ENCODE measurements around the gene CCDC195. TPM values are rescaled to one million over a fixed set of nuclear protein-coding genes. Genes with fewer than 3 reads are reported as not detected.

The CCDC195 gene
- total RNA-seq, 2 experiments from 2014 or later = not detected

GRCh38 chr2:224724331-224724730 is 8.2 kb upstream of the CCDC195 start:
- Mint-ChIP-seq H3K27ac (no peak overlapping the region), H3K27me3 (ENCODE audit: low read depth) (peaks cover 10% of the 10 kb centered on the region), H3K4me3 (no peak overlapping the region), H3K36me3 (ENCODE audit: low read depth) (no peaks in the 10 kb centered on the region), H3K9me3 (ENCODE audit: insufficient read depth) (peaks cover 10% of the 10 kb centered on the region), H3K4me1 (ENCODE audit: low read depth) (no peaks in the 10 kb centered on the region)
- POLR2A ChIA-PET = interaction anchor here (0.7 kb wide), 1 partner anchor 114 kb away, joined by 3 read pairs; no protein-coding TSS in a partner anchor
- CTCF ChIA-PET = no interaction called here
- no peak for ATAC-seq
- DNase-seq = no peak

- ATAC-seq (no peak), DNase-seq (no peak)
- ChIA-PET POLR2A (interaction anchor here (0.7 kb wide), 1 partner anchor 113 kb away, joined by 3 read pairs; no protein-coding TSS in a partner anchor), CTCF (no interaction called here)
- Mint-ChIP-seq H3K36me3 (ENCODE audit: low read depth) (no peaks in the 10 kb centered on the region), H3K27ac (no peak overlapping the region), H3K4me1 (ENCODE audit: low read depth) (no peaks in the 10 kb centered on the region), H3K27me3 (ENCODE audit: low read depth) (peaks cover 10% of the 10 kb centered on the region), H3K4me3 (no peak overlapping the region), H3K9me3 (ENCODE audit: insufficient read depth) (peaks cover 10% of the 10 kb centered on the region)
Observed at GRCh38 chr2:224723586-224724217, 7.5 kb upstream of the CCDC195 start.

- H3K27me3 Mint-ChIP-seq (ENCODE audit: low read depth) = peaks cover 10% of the 10 kb centered on the region
Observed at GRCh38 chr2:224722770-224723169, 6.6 kb upstream of the CCDC195 start.

GRCh38 chr2:224722250-224722649 is 6.1 kb upstream of the CCDC195 start:
- peaks cover 10% of the 10 kb centered on the region for H3K27me3 Mint-ChIP-seq (ENCODE audit: low read depth)
- no peak for ATAC-seq
- ChIA-PET CTCF (no interaction called here), POLR2A (no interaction called here)
- no peaks in the 10 kb centered on the region for H3K4me1 Mint-ChIP-seq (ENCODE audit: low read depth)
- no peak for DNase-seq
- H3K4me3 Mint-ChIP-seq = no peak overlapping the region
- no peak overlapping the region for H3K27ac Mint-ChIP-seq
- peaks cover 6% of the 10 kb centered on the region for H3K9me3 Mint-ChIP-seq (ENCODE audit: insufficient read depth)
- no peaks in the 10 kb centered on the region for H3K36me3 Mint-ChIP-seq (ENCODE audit: low read depth)

More at GRCh38 chr2:224722770-224723169, 6.6 kb upstream of the CCDC195 start:
- H3K27ac Mint-ChIP-seq = no peak overlapping the region
- H3K4me1 Mint-ChIP-seq (ENCODE audit: low read depth) = no peaks in the 10 kb centered on the region
- no peaks in the 10 kb centered on the region for H3K36me3 Mint-ChIP-seq (ENCODE audit: low read depth)
- H3K9me3 Mint-ChIP-seq (ENCODE audit: insufficient read depth) = peaks cover 6% of the 10 kb centered on the region
- POLR2A ChIA-PET = no interaction called here
- no peak overlapping the region for H3K4me3 Mint-ChIP-seq
- CTCF ChIA-PET = no interaction called here
- DNase-seq = no peak
- no peak for ATAC-seq

- H3K27ac Mint-ChIP-seq = no peak overlapping the region
- no peaks in the 10 kb centered on the region for H3K4me1 Mint-ChIP-seq (ENCODE audit: low read depth)
- H3K4me3 Mint-ChIP-seq = no peak overlapping the region
- ATAC-seq (no peak), DNase-seq (no peak)
- ChIA-PET POLR2A (no interaction called here), CTCF (no interaction called here)
- no peaks in the 10 kb centered on the region for H3K36me3 Mint-ChIP-seq (ENCODE audit: low read depth)
- H3K9me3 Mint-ChIP-seq (ENCODE audit: insufficient read depth) = no peaks in the 10 kb centered on the region
- H3K27me3 Mint-ChIP-seq (ENCODE audit: low read depth) = peaks cover 5% of the 10 kb centered on the region
Observed at GRCh38 chr2:224716921-224717320, 756 bp upstream of the CCDC195 start.

GRCh38 chr2:224711859-224712665 is 4.1 kb downstream of the CCDC195 start:
- Mint-ChIP-seq H3K4me1 (ENCODE audit: low read depth) (no peaks in the 10 kb centered on the region), H3K27ac (no peak overlapping the region), H3K4me3 (no peak overlapping the region), H3K27me3 (ENCODE audit: low read depth) (peaks cover 9% of the 10 kb centered on the region), H3K36me3 (ENCODE audit: low read depth) (no peaks in the 10 kb centered on the region), H3K9me3 (ENCODE audit: insufficient read depth) (no peaks in the 10 kb centered on the region)
- CTCF ChIA-PET = no interaction called here
- POLR2A ChIA-PET = no interaction called here
- ATAC-seq (no peak), DNase-seq (no peak)

- no peaks in the 10 kb centered on the region for H3K4me1 Mint-ChIP-seq (ENCODE audit: low read depth)
- POLR2A ChIA-PET = no interaction called here
- no peak overlapping the region for H3K4me3 Mint-ChIP-seq
- ATAC-seq (no peak), DNase-seq (no peak)
- H3K9me3 Mint-ChIP-seq (ENCODE audit: insufficient read depth) = no peaks in the 10 kb centered on the region
- peaks cover 7% of the 10 kb centered on the region for H3K27me3 Mint-ChIP-seq (ENCODE audit: low read depth)
- H3K36me3 Mint-ChIP-seq (ENCODE audit: low read depth) = no peaks in the 10 kb centered on the region
- no peak overlapping the region for H3K27ac Mint-ChIP-seq
- CTCF ChIA-PET = no interaction called here
Observed at GRCh38 chr2:224711381-224711780, 4.8 kb downstream of the CCDC195 start.

- ATAC-seq (no peak), DNase-seq (no peak)
- Mint-ChIP-seq H3K27ac (no peak overlapping the region), H3K36me3 (ENCODE audit: low read depth) (no peaks in the 10 kb centered on the region), H3K4me3 (no peak overlapping the region), H3K4me1 (ENCODE audit: low read depth) (no peaks in the 10 kb centered on the region), H3K27me3 (ENCODE audit: low read depth) (peaks cover 12% of the 10 kb centered on the region), H3K9me3 (ENCODE audit: insufficient read depth) (no peaks in the 10 kb centered on the region)
- ChIA-PET POLR2A (no interaction called here), CTCF (no interaction called here)
Observed at GRCh38 chr2:224709301-224709700, 6.9 kb downstream of the CCDC195 start.

GRCh38 chr2:224694502-224694901 is 21.7 kb downstream of the CCDC195 start:
- Mint-ChIP-seq H3K4me3 (no peak overlapping the region), H3K4me1 (ENCODE audit: low read depth) (no peaks in the 10 kb centered on the region), H3K36me3 (ENCODE audit: low read depth) (no peaks in the 10 kb centered on the region), H3K27ac (no peak overlapping the region), H3K27me3 (ENCODE audit: low read depth) (peaks cover 10% of the 10 kb centered on the region), H3K9me3 (ENCODE audit: insufficient read depth) (no peaks in the 10 kb centered on the region)
- DNase-seq (no peak), ATAC-seq (no peak)
- POLR2A ChIA-PET = no interaction called here
- CTCF ChIA-PET = no interaction called here

- Mint-ChIP-seq H3K9me3 (ENCODE audit: insufficient read depth) (no peaks in the 10 kb centered on the region), H3K36me3 (ENCODE audit: low read depth) (no peaks in the 10 kb centered on the region), H3K4me3 (no peak overlapping the region), H3K4me1 (ENCODE audit: low read depth) (no peaks in the 10 kb centered on the region), H3K27ac (no peak overlapping the region), H3K27me3 (ENCODE audit: low read depth) (peaks cover 2% of the 10 kb centered on the region)
- POLR2A ChIA-PET = no interaction called here
- CTCF ChIA-PET = no interaction called here
- ATAC-seq = no peak
- DNase-seq = no peak
Observed at GRCh38 chr2:224691563-224691962, 24.6 kb downstream of the CCDC195 start.

GRCh38 chr2:224690868-224691267 is 25.3 kb downstream of the CCDC195 start:
- no peaks in the 10 kb centered on the region for H3K9me3 Mint-ChIP-seq (ENCODE audit: insufficient read depth)
- H3K27me3 Mint-ChIP-seq (ENCODE audit: low read depth) = peaks cover 3% of the 10 kb centered on the region
- H3K36me3 Mint-ChIP-seq (ENCODE audit: low read depth) = no peaks in the 10 kb centered on the region
- no peak overlapping the region for H3K4me3 Mint-ChIP-seq
- ChIA-PET POLR2A (no interaction called here), CTCF (no interaction called here)
- H3K27ac Mint-ChIP-seq = no peak overlapping the region
- H3K4me1 Mint-ChIP-seq (ENCODE audit: low read depth) = no peaks in the 10 kb centered on the region
- DNase-seq (no peak), ATAC-seq (no peak)

- no peak overlapping the region for H3K4me3 Mint-ChIP-seq
- H3K9me3 Mint-ChIP-seq (ENCODE audit: insufficient read depth) = no peaks in the 10 kb centered on the region
- ATAC-seq = no peak
- no peak for DNase-seq
- no peaks in the 10 kb centered on the region for H3K4me1 Mint-ChIP-seq (ENCODE audit: low read depth)
- ChIA-PET CTCF (interaction anchor here (0.7 kb wide), 1 partner anchor 321 kb away, joined by 4 read pairs; no protein-coding TSS in a partner anchor), POLR2A (no interaction called here)
- peaks cover 4% of the 10 kb centered on the region for H3K27me3 Mint-ChIP-seq (ENCODE audit: low read depth)
- H3K36me3 Mint-ChIP-seq (ENCODE audit: low read depth) = no peaks in the 10 kb centered on the region
- no peak overlapping the region for H3K27ac Mint-ChIP-seq
Observed at GRCh38 chr2:224689539-224689938, 26.6 kb downstream of the CCDC195 start.

All from activated CD8-positive, alpha-beta T cell treated with anti-CD3 and anti-CD28 coated beads, Interleukin-2, amount 10 ng/mL, durations not matched to agents 7 days and 5 days (primary cell).